ENCODE data around the gene CELA1.
"Not testable (repeated sequence)": the region's sequence is repeated elsewhere in the genome, so short reads cannot be mapped to it uniquely, and the experiment has no call there.

The CELA1 gene

GRCh38 chr12:51318846-51319599 is 27.5 kb downstream of the CELA1 start:
- no peak for TF ChIP-seq CTCF (IDR thresholded peaks at IDR 0.05; ENCODE audit: borderline replicate concordance, insufficient read depth, low read depth, low read length)
- no peak overlapping the region for H3K4me3 ChIP-seq (ENCODE audit: low read depth, low read length)

- not testable (repeated sequence) for H3K4me3 ChIP-seq (ENCODE audit: low read depth, low read length)
These were observed 28.2 kb downstream of the CELA1 start for GRCh38 chr12:51318057-51318806.

- no peak overlapping the region for H3K4me3 ChIP-seq (ENCODE audit: low read depth, low read length)
- TF ChIP-seq CTCF (IDR thresholded peaks at IDR 0.05; ENCODE audit: borderline replicate concordance, insufficient read depth, low read depth, low read length), result no peak
These were observed 35.1 kb downstream of the CELA1 start for GRCh38 chr12:51311389-51311788.

- H3K4me3 ChIP-seq (ENCODE audit: low read depth, low read length), result no peak overlapping the region
- no peak for TF ChIP-seq CTCF (IDR thresholded peaks at IDR 0.05; ENCODE audit: borderline replicate concordance, insufficient read depth, low read depth, low read length)
These were observed 38.6 kb downstream of the CELA1 start for GRCh38 chr12:51307655-51308593.

- TF ChIP-seq CTCF (IDR thresholded peaks at IDR 0.05; ENCODE audit: borderline replicate concordance, insufficient read depth, low read depth, low read length), result no peak
These were observed 40.0 kb downstream of the CELA1 start for GRCh38 chr12:51306507-51306906.

GRCh38 chr12:51300768-51301167 is 45.7 kb downstream of the CELA1 start:
- not testable (repeated sequence) for H3K4me3 ChIP-seq (ENCODE audit: low read depth, low read length)

More at GRCh38 chr12:51306507-51306906, 40.0 kb downstream of the CELA1 start:
- H3K4me3 ChIP-seq (ENCODE audit: low read depth, low read length), result no peak overlapping the region

GRCh38 chr12:51295651-51296050 is 50.8 kb downstream of the CELA1 start:
- H3K4me3 ChIP-seq (ENCODE audit: low read depth, low read length), result no peak overlapping the region
- no peak for TF ChIP-seq CTCF (IDR thresholded peaks at IDR 0.05; ENCODE audit: borderline replicate concordance, insufficient read depth, low read depth, low read length)

- not testable (repeated sequence) for H3K4me3 ChIP-seq (ENCODE audit: low read depth, low read length)
These were observed 52.4 kb downstream of the CELA1 start for GRCh38 chr12:51294097-51294496.
